Activated CD4-positive, alpha-beta memory T cell treated with anti-CD3 and anti-CD28 coated beads, Interleukin-2, amount 10 ng/mL, durations not matched to agents 7 days and 5 days (primary cell): ENCODE data around the gene FAM53C. TPM values are rescaled to one million over a fixed set of nuclear protein-coding genes. Genes with fewer than 3 reads are reported as not detected.
"Not testable (repeated sequence)": the region's sequence is repeated elsewhere in the genome, so short reads cannot be mapped to it uniquely, and the experiment has no call there.

Experiments used
- CTCF ChIA-PET: fragments of 350-600 bp; sonication (Branson Sonifier 250); formaldehyde crosslinking; loops from one replicate; lab custom pipeline; 2021; ENCODE audit warnings: antibody characterized with exemption, inconsistent platforms; lab: Charles Lee
- POLR2A ChIA-PET: fragments of 350-600 bp; sonication (Branson Sonifier 250); formaldehyde crosslinking; loops from one replicate; lab custom pipeline; 2021; ENCODE audit warnings: antibody characterized with exemption; lab: Charles Lee
- DNase-seq: peaks from one replicate; pipeline ENCODE4 v3.0.0-alpha.2; 2020
- H3K27ac Mint-ChIP-seq: one replicate; pipeline ENCODE4 v1.8.0; 2021; ENCODE audit warnings: mild to moderate bottlenecking, mixed read lengths
- H3K27me3 Mint-ChIP-seq: one replicate; pipeline ENCODE4 v1.8.0; 2021; ENCODE audit warnings: mixed read lengths
- H3K36me3 Mint-ChIP-seq: one replicate; pipeline ENCODE4 v1.8.0; 2021; ENCODE audit warnings: low read depth, mixed read lengths
- H3K4me1 Mint-ChIP-seq: one replicate; pipeline ENCODE4 v1.8.0; 2021; ENCODE audit warnings: mixed read lengths
- H3K4me3 Mint-ChIP-seq: one replicate; pipeline ENCODE4 v1.8.0; 2021; ENCODE audit warnings: mild to moderate bottlenecking, mixed read lengths
- H3K9me3 Mint-ChIP-seq: one replicate; pipeline ENCODE4 v1.8.0; 2021; ENCODE audit warnings: mixed read lengths
- total RNA-seq, 2 experiments: library from RNA; stranded (reverse); gene quantifications; one replicate each; pipeline ENCODE4 v1.2.3, GENCODE V29; 2021

FAM53C gene
- total RNA-seq, 2 experiments from 2014 or later = 21.7 to 27.1 TPM

GRCh38 chr5:138371454-138371853 lies 33.4 kb downstream of the FAM53C start:
- Mint-ChIP-seq H3K4me3 (no peak overlapping the region), H3K36me3 (peaks cover 5% of the 10 kb centered on the region), H3K9me3 (no peaks in the 10 kb centered on the region), H3K27me3 (no peaks in the 10 kb centered on the region), H3K27ac (no peak overlapping the region), H3K4me1 (peaks cover 14% of the 10 kb centered on the region)
- ChIA-PET CTCF (interaction anchor here (0.7 to 7.5 kb wide), 2 partner anchors 18 to 660 kb away, joined by 4 to 77 read pairs; partner anchors contain the start of gene KDM3B), POLR2A (interaction anchor here (1.8 to 5.6 kb wide), 2 partner anchors 18 to 34 kb away, joined by 5 to 29 read pairs; partner anchors contain the start of genes FAM53C and KDM3B)
- no peak for DNase-seq

- CTCF ChIA-PET = interaction anchor here (7.5 kb wide), 1 partner anchor 19 kb away, joined by 77 read pairs; the partner anchor contains the start of gene KDM3B
- Mint-ChIP-seq H3K27me3 (no peaks in the 10 kb centered on the region), H3K27ac (no peak overlapping the region), H3K4me3 (no peak overlapping the region), H3K36me3 (peaks cover 12% of the 10 kb centered on the region), H3K9me3 (no peaks in the 10 kb centered on the region), H3K4me1 (peaks cover 12% of the 10 kb centered on the region)
- no peak for DNase-seq
- POLR2A ChIA-PET = interaction anchor here (0.8 to 5.6 kb wide), 4 partner anchors 12 to 171 kb away, joined by 3 to 29 read pairs (median 4); partner anchors contain the start of genes ETF1, FAM53C and KDM3B
Measured at GRCh38 chr5:138372225-138372624, 34.2 kb downstream of the FAM53C start.

GRCh38 chr5:138372653-138373052 lies 34.6 kb downstream of the FAM53C start:
- peaks cover 16% of the 10 kb centered on the region for H3K36me3 Mint-ChIP-seq
- no peaks in the 10 kb centered on the region for H3K9me3 Mint-ChIP-seq
- H3K4me3 Mint-ChIP-seq = no peak overlapping the region
- H3K27ac Mint-ChIP-seq = no peak overlapping the region
- CTCF ChIA-PET = interaction anchor here (7.5 kb wide), 1 partner anchor 19 kb away, joined by 77 read pairs; the partner anchor contains the start of gene KDM3B
- no peaks in the 10 kb centered on the region for H3K27me3 Mint-ChIP-seq
- peaks cover 12% of the 10 kb centered on the region for H3K4me1 Mint-ChIP-seq
- POLR2A ChIA-PET = interaction anchor here (0.8 to 5.6 kb wide), 4 partner anchors 12 to 170 kb away, joined by 3 to 29 read pairs (median 4); partner anchors contain the start of genes ETF1, FAM53C and KDM3B
- DNase-seq = no peak

- Mint-ChIP-seq H3K4me3 (no peak overlapping the region), H3K36me3 (peaks cover 44% of the 10 kb centered on the region), H3K27ac (no peak overlapping the region), H3K27me3 (no peaks in the 10 kb centered on the region), H3K9me3 (no peaks in the 10 kb centered on the region), H3K4me1 (no peaks in the 10 kb centered on the region)
- no peak for DNase-seq
- POLR2A ChIA-PET = no interaction called here
- CTCF ChIA-PET = interaction anchor here (1.8 kb wide), 1 partner anchor 29 kb away, joined by 4 read pairs; no protein-coding TSS in a partner anchor
Measured at GRCh38 chr5:138382347-138382746, 44.3 kb downstream of the FAM53C start.

- no peaks in the 10 kb centered on the region for H3K9me3 Mint-ChIP-seq
- H3K27me3 Mint-ChIP-seq = no peaks in the 10 kb centered on the region
- ChIA-PET POLR2A (no interaction called here), CTCF (interaction anchor here (0.5 to 1.4 kb wide), 2 partner anchors 32 to 1167 kb away, joined by 3 read pairs; no protein-coding TSS in a partner anchor)
- peaks cover 36% of the 10 kb centered on the region for H3K36me3 Mint-ChIP-seq
- H3K4me3 Mint-ChIP-seq = no peak overlapping the region
- H3K27ac Mint-ChIP-seq = no peak overlapping the region
- DNase-seq = no peak
- no peaks in the 10 kb centered on the region for H3K4me1 Mint-ChIP-seq
Measured at GRCh38 chr5:138385660-138386059, 47.6 kb downstream of the FAM53C start.

- Mint-ChIP-seq H3K36me3 (peaks cover 37% of the 10 kb centered on the region), H3K9me3 (no peaks in the 10 kb centered on the region), H3K27ac (no peak overlapping the region), H3K4me1 (no peaks in the 10 kb centered on the region), H3K4me3 (no peak overlapping the region), H3K27me3 (no peaks in the 10 kb centered on the region)
- ChIA-PET CTCF (interaction anchor here (0.5 to 1.4 kb wide), 2 partner anchors 33 to 1166 kb away, joined by 3 read pairs; no protein-coding TSS in a partner anchor), POLR2A (no interaction called here)
- no peak for DNase-seq
Measured at GRCh38 chr5:138386290-138386689, 48.2 kb downstream of the FAM53C start.

GRCh38 chr5:138389332-138389731 lies 51.3 kb downstream of the FAM53C start:
- H3K27ac Mint-ChIP-seq = no peak overlapping the region
- peaks cover 38% of the 10 kb centered on the region for H3K36me3 Mint-ChIP-seq
- H3K4me1 Mint-ChIP-seq = no peaks in the 10 kb centered on the region
- no peaks in the 10 kb centered on the region for H3K27me3 Mint-ChIP-seq
- POLR2A ChIA-PET = no interaction called here
- DNase-seq = no peak
- no peaks in the 10 kb centered on the region for H3K9me3 Mint-ChIP-seq
- CTCF ChIA-PET = interaction anchor here (1.2 kb wide), 1 partner anchor 11 kb away, joined by 3 read pairs; no protein-coding TSS in a partner anchor
- H3K4me3 Mint-ChIP-seq = no peak overlapping the region

GRCh38 chr5:138389911-138390310 lies 51.8 kb downstream of the FAM53C start:
- peaks cover 44% of the 10 kb centered on the region for H3K36me3 Mint-ChIP-seq
- H3K27me3 Mint-ChIP-seq, H3K4me3 Mint-ChIP-seq, H3K4me1 Mint-ChIP-seq, CTCF ChIA-PET, DNase-seq, H3K27ac Mint-ChIP-seq, H3K9me3 Mint-ChIP-seq: not testable (repeated sequence)
- POLR2A ChIA-PET = interaction anchor here (0.8 kb wide), 1 partner anchor 52 kb away, joined by 3 read pairs; the partner anchor contains the start of gene FAM53C

- H3K36me3 Mint-ChIP-seq = peaks cover 40% of the 10 kb centered on the region
- no peaks in the 10 kb centered on the region for H3K27me3 Mint-ChIP-seq
- ChIA-PET CTCF (interaction anchor here (1.0 kb wide), 1 partner anchor 19 kb away, joined by 3 read pairs; no protein-coding TSS in a partner anchor), POLR2A (no interaction called here)
- no peak for DNase-seq
- no peaks in the 10 kb centered on the region for H3K9me3 Mint-ChIP-seq
- H3K4me1 Mint-ChIP-seq = no peaks in the 10 kb centered on the region
- no peak overlapping the region for H3K27ac Mint-ChIP-seq
- no peak overlapping the region for H3K4me3 Mint-ChIP-seq
Measured at GRCh38 chr5:138391859-138392386, 53.9 kb downstream of the FAM53C start.

Other genes with a start within 250 kb of the FAM53C start
- not detected for gene NME5, start 198.8 kb upstream of the FAM53C start, total RNA-seq
- gene BRD8, start 159.6 kb upstream of the FAM53C start, total RNA-seq = 10 to 100 TPM; 62.9 to 72.7 TPM
- gene KIF20A, start 159.2 kb upstream of the FAM53C start, total RNA-seq = 10 to 100 TPM; 50.7 to 55.7 TPM
- gene CDC23, start 124.9 kb upstream of the FAM53C start, total RNA-seq = 10 to 100 TPM; 32.3 to 33.3 TPM
- not detected for gene GFRA3, start 63.6 kb upstream of the FAM53C start, total RNA-seq
- gene CDC25C, start 6.5 kb upstream of the FAM53C start, total RNA-seq = 10 to 100 TPM; 15.2 to 18.4 TPM
- gene KDM3B, start 14.4 kb downstream of the FAM53C start, total RNA-seq = 10 to 100 TPM; 51.9 to 57.9 TPM
- gene REEP2, start 100.8 kb downstream of the FAM53C start, total RNA-seq = 1 to 10 TPM in 1 of 2 experiments, under 1 TPM in 1; 0.76 to 1.1 TPM
- 10 to 100 TPM; 21.0 to 21.6 TPM for gene EGR1, start 127.2 kb downstream of the FAM53C start, total RNA-seq
- gene ETF1, start 205.0 kb downstream of the FAM53C start, total RNA-seq = 10 to 100 TPM; 77.5 to 81.7 TPM
- 100 to 1,000 TPM; 205 to 217 TPM for gene HSPA9, start 237.1 kb downstream of the FAM53C start, total RNA-seq